Osteoblast (primary cell): ENCODE results near the gene ATF5. TPM values are rescaled to one million over a fixed set of nuclear protein-coding genes. Genes with fewer than 3 reads are reported as not detected.

Experiments used
- DNase-seq: peaks from one replicate; pipeline ENCODE4 v3.0.0; 2011; ENCODE audit warnings: low spot score, mixed read lengths; ENCODE audit not compliant: insufficient read length; ENCODE audit errors: missing footprints
- H2AFZ ChIP-seq: 2 replicates; pipeline ENCODE4 v1.6.0; 2011; ENCODE audit warnings: mild to moderate bottlenecking, low read length
- H3K27ac ChIP-seq: 2 replicates; pipeline ENCODE4 v1.5.1; 2011; ENCODE audit warnings: mild to moderate bottlenecking, low read depth, low read length, moderate library complexity
- H3K27me3 ChIP-seq: 2 replicates; pipeline ENCODE4 v1.6.0; 2012; ENCODE audit warnings: mild to moderate bottlenecking, control low read depth, inconsistent platforms, low read length, moderate library complexity; ENCODE audit not compliant: insufficient read depth
- H3K36me3 ChIP-seq: 2 replicates; pipeline ENCODE4 v1.5.1; 2011; ENCODE audit warnings: mild to moderate bottlenecking, low read length, control low read depth, moderate library complexity; ENCODE audit not compliant: insufficient read depth
- H3K4me1 ChIP-seq: 2 replicates; pipeline ENCODE4 v1.5.1; 2011; ENCODE audit warnings: mild to moderate bottlenecking, low read length, control low read depth, moderate library complexity; ENCODE audit not compliant: insufficient read depth
- H3K4me2 ChIP-seq: 2 replicates; pipeline ENCODE4 v1.6.0; 2011; ENCODE audit warnings: mild to moderate bottlenecking, low read length; ENCODE audit not compliant: insufficient read depth
- H3K4me3 ChIP-seq: fragments of 200-600 bp; sonication (generic); 3 replicates; pipeline ENCODE4 v1.5.1; 2012; ENCODE audit warnings: mild to moderate bottlenecking, low read length, inconsistent platforms; ENCODE audit not compliant: insufficient read depth
- H3K79me2 ChIP-seq: 2 replicates; pipeline ENCODE4 v1.6.0; 2012; ENCODE audit warnings: mild to moderate bottlenecking, low read length, control low read depth, inconsistent platforms; ENCODE audit not compliant: insufficient read depth
- H3K9me3 ChIP-seq: 2 replicates; pipeline ENCODE4 v1.5.1; 2011; ENCODE audit warnings: low read depth, low read length, control low read depth
- H4K20me1 ChIP-seq: 2 replicates; pipeline ENCODE4 v1.6.0; 2012; ENCODE audit warnings: mild to moderate bottlenecking, low read length, control low read depth; ENCODE audit not compliant: insufficient read depth
- CTCF ChIP-seq: IDR thresholded peaks from 2 replicates; pipeline ENCODE4 v1.5.1; 2011; ENCODE audit warnings: mild to moderate bottlenecking, low read depth, low read length, moderate library complexity; ENCODE audit errors: extremely low read depth
- total RNA-seq: library from RNA; depleted of rRNA; stranded (reverse); fragments of >200 nt; gene quantifications from 2 replicates; pipeline ENCODE4 v1.2.3, GENCODE V29; 2012

The ATF5 gene
- total RNA-seq, 1 donor, result 8.3 TPM

DNA sequence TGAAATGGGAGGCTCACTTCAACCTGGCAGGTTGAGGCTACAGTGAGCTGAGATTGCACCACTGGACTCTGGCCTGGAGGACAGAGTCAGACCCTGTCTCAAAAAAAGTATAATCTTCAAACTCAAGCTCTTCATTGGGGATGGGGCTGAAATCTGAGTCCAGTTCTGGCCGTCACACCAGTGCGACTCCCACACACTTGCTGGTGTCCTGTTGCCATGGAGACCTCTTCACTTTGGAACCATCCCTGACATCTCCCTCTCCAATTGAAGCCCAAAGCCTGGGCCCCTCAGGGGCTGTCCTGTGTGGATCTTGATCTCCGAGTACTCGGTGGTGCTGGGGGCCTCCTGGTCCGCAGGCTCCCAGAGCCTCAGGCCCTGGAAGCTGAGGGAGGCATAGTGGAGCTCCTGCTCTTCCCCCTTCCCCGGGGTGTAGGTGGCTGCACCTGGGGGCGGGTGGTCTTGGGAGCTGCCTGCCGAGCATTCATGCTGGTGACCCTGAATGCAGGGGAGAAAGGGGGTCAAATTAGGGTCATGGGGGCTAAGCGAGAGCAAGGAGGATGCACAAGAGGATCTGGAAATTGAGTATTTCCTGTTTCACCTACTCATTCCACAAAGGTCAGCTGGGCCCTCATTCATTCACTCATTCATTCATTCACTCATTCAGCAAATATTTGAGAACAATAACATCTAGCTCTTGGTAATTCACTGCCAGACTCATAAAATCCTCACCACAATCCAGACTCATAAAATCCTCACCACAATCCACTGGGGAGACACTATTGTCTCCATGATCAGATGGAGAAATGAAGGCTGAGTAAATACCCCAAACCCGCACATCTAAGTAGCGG is 21.0 kb downstream of the ATF5 start:
- H3K4me3 ChIP-seq, result no peak overlapping the region
- H3K27ac ChIP-seq, result no peak overlapping the region
- H2AFZ ChIP-seq, result no peak overlapping the region
- no peak for TF ChIP-seq CTCF
- H3K79me2 ChIP-seq, result no peaks in the 10 kb centered on the region
- H3K36me3 ChIP-seq, result no peaks in the 10 kb centered on the region
- peak; percentile 88 for DNase-seq
- H3K9me3 ChIP-seq, result no peaks in the 10 kb centered on the region
- H4K20me1 ChIP-seq, result no peaks in the 10 kb centered on the region
- H3K4me1 ChIP-seq, result no peaks in the 10 kb centered on the region
- no peak overlapping the region for H3K4me2 ChIP-seq
- H3K27me3 ChIP-seq, result peaks cover 51% of the 10 kb centered on the region

GRCh38 chr19:49950590-49950948 is 21.6 kb downstream of the ATF5 start:
- no peaks in the 10 kb centered on the region for H3K79me2 ChIP-seq
- TF ChIP-seq CTCF, result no peak
- no peaks in the 10 kb centered on the region for H3K36me3 ChIP-seq
- H3K4me2 ChIP-seq, result no peak overlapping the region
- no peak for DNase-seq
- no peak overlapping the region for H3K4me3 ChIP-seq
- no peak overlapping the region for H2AFZ ChIP-seq
- no peak overlapping the region for H3K27ac ChIP-seq
- H4K20me1 ChIP-seq, result no peaks in the 10 kb centered on the region
- H3K27me3 ChIP-seq, result peaks cover 51% of the 10 kb centered on the region
- no peaks in the 10 kb centered on the region for H3K9me3 ChIP-seq
- no peaks in the 10 kb centered on the region for H3K4me1 ChIP-seq

DNA sequence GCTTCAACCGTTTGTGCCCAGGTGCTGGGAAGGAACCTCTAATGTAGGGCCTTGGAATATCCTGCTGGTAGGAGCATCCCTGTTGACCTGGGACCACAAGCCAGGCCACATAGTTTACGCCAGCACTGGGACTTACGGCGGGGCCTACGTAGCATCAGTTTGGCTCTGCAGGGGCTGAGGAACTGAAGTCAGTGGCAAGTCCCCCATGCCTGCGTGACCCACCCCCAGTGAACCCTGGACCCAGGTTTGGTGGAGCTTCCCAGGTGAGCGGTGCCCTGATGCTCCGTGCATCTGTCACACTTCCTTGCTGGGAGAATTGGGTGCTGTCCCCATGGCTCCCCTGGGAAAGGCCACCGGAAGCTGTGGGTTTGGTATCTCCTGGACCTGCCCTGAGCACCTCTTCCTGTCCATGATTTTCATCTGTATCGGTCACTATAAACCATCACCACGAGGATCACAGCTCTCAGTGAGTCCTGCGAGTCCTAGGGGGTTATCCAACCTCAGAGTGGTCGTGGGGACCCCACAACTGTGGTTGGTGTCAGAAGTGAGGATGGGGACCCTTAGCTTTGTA is 22.0 kb downstream of the ATF5 start:
- Histone ChIP-seq H2AFZ (no peak overlapping the region), H3K27me3 (peaks cover 52% of the 10 kb centered on the region), H3K9me3 (no peaks in the 10 kb centered on the region), H3K27ac (no peak overlapping the region), H3K79me2 (no peaks in the 10 kb centered on the region), H3K4me1 (no peaks in the 10 kb centered on the region), H3K4me2 (no peak overlapping the region), H4K20me1 (no peaks in the 10 kb centered on the region), H3K4me3 (no peak overlapping the region), H3K36me3 (no peaks in the 10 kb centered on the region)
- DNase-seq, result no peak
- TF ChIP-seq CTCF, result no peak

DNA sequence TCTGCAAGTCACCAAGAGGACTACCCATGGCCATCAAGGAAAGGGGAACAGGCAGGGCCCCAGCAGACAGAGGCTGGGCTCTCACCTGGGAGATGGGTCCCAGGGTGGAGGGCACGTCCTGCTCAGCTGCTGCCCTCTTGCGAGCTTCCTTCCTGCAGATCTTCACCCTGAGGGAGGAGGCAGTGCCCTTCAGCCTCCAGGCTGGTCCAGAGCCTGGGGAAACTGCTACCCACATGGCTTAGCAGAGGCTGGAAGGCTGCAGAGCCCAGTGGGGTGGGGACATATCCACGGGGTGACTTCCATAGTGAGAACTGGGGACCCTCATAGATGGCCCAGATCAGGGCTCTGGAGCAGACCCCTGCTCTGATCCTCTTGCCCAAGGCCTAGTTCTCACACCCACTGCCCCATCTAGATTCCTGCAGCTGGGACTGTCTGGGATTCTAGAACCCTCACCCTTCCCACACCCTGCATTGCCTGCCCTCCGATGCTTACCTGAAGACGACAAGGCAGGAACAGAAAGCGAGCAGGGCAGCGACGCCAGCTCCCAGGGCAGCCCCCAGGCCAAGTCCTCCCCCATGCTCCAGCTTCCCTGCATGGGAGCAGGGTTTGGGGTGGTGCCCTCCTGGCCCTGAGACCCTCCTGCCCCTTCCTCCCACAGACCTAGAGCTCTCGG is 22.9 kb downstream of the ATF5 start:
- DNase-seq, result no peak
- Histone ChIP-seq H3K4me1 (no peaks in the 10 kb centered on the region), H3K36me3 (no peaks in the 10 kb centered on the region), H3K79me2 (no peaks in the 10 kb centered on the region), H3K27ac (no peak overlapping the region), H3K4me3 (no peak overlapping the region), H3K27me3 (peaks cover 55% of the 10 kb centered on the region), H3K9me3 (no peaks in the 10 kb centered on the region), H3K4me2 (no peak overlapping the region), H2AFZ (no peak overlapping the region), H4K20me1 (no peaks in the 10 kb centered on the region)
- TF ChIP-seq CTCF, result no peak
